Subcutaneous adipose tissue (tissue), 4 donors: ENCODE data around the gene MAS1L. TPM values are rescaled to one million over a fixed set of nuclear protein-coding genes. Genes with fewer than 3 reads are reported as not detected.

ENCODE experiments used
- total RNA-seq, 4 donors: library from RNA; depleted of rRNA; stranded (reverse); fragments of >200 nt; gene quantifications; one replicate each; pipeline ENCODE4 v1.1.0, GENCODE V29; 2016
- TF ChIP-seq, protein P1 (sequence below): fragments of 450-650 bp; IDR thresholded peaks from one replicate; pipeline ENCODE4 v1.5.1; 2016; ENCODE audit warnings: low read depth, mild to moderate bottlenecking, control low read depth, antibody characterized with exemption, moderate library complexity

The MAS1L gene
- total RNA-seq, 4 donors from 2014 or later, result not detected

- TF ChIP-seq, protein P1, sequence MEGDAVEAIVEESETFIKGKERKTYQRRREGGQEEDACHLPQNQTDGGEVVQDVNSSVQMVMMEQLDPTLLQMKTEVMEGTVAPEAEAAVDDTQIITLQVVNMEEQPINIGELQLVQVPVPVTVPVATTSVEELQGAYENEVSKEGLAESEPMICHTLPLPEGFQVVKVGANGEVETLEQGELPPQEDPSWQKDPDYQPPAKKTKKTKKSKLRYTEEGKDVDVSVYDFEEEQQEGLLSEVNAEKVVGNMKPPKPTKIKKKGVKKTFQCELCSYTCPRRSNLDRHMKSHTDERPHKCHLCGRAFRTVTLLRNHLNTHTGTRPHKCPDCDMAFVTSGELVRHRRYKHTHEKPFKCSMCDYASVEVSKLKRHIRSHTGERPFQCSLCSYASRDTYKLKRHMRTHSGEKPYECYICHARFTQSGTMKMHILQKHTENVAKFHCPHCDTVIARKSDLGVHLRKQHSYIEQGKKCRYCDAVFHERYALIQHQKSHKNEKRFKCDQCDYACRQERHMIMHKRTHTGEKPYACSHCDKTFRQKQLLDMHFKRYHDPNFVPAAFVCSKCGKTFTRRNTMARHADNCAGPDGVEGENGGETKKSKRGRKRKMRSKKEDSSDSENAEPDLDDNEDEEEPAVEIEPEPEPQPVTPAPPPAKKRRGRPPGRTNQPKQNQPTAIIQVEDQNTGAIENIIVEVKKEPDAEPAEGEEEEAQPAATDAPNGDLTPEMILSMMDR, result no peak
These were observed 32.5 kb upstream of the MAS1L start for GRCh38 chr6:29520232-29520631.

- TF ChIP-seq, protein P1, result no peak
These were observed 31.7 kb upstream of the MAS1L start for GRCh38 chr6:29519291-29520010.

DNA sequence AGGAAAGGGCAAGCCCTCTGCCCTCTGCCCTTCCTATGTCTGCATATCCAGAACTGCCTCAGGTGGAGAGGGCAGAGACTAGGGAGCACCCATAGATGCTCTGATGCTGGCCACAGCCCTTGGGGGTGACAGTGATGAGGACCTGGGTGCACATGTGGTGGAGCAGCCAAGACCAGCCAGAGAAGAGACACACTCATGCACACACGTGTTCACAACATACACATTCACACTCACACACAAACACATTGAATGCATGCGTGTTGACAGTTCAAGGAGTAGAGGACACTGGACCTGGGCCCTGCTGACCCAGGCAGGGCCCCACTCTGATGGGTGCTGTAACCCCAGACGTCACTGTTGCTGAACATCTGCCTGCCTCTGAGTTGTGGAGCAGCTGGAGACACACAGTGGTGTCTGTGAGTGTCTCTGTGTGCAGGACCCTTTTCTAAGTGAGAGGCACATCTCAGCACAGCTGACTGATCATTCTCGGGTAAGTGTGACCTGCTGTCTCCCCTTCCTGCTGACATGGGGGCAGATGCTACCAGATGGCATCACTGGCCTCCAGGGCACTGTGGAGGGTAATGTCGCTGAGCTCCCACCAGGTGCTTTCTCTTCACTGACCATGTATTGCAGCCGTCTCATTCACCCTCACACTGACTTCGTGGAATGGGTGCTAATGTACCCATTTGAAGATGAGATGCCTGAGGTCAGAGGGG is 30.1 kb upstream of the MAS1L start:
- TF ChIP-seq, protein P1, result no peak

DNA sequence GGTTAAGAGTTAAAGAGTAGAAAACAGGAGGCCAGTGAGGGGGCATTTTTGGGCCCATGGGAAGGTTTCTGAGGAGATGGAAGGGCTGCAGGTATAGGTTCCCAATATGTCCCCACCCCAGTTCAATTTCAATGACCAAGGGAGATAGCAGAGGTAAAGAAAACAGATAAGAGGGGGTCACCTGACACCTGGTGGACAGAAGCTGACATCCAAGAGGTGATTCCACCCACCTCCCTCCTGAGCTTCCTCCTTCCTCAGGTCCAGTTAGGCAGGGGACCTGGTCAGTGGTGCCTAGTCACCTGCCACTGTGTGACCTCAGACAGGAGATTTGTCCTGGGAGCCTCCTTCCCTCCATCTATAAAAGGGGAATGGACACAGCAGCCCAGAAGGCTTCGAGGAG is 29.5 kb upstream of the MAS1L start:
- TF ChIP-seq, protein P1, result no peak

DNA sequence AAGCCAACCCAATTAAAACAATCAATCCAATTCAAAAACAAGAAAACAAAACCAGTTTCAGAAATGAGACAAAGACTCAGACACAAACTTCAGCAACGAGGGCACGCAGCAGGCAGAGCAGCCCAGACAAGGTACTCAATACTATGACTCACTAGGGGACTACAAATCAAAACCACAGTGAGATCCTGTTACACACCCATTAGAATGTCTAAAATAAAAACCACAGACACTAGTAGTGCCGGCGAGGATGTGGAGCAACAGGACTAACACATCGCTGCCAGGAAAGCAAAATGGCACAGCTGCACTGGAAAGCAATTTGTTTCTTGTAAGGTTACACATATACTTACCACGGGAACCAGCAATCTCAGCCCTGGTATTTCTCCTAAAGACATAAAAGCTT is 28.4 kb upstream of the MAS1L start:
- TF ChIP-seq, protein P1, result no peak

GRCh38 chr6:29510746-29511300 is 23.1 kb upstream of the MAS1L start:
- TF ChIP-seq, protein P1, result no peak

DNA sequence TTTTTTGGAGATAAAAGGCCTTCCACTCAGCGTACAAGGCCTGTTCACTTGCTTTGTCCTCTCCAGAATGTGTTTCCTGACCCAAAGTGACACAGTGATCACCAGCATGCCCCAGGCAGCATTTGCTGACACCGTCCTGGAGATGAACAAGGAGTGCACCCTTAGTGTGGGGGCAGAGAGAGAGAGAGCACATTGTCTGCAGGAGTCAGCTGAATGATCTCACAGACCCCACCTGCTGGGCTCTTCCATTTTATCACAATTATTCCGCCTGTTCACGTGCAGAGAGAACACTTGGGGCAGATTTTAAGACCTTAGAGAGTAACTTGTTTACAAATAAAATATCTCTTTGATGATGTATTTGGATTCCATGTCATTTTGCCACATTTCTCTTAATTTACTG is 22.4 kb upstream of the MAS1L start:
- TF ChIP-seq, protein P1, result no peak
